Spleen (tissue), 11 donors: ENCODE results near the gene KIF3A. TPM values are rescaled to one million over a fixed set of nuclear protein-coding genes. Genes with fewer than 3 reads are reported as not detected.

Source experiments
- DNase-seq: peaks from one replicate; pipeline ENCODE4 v3.0.0-alpha.2; 2020
- H3K27ac ChIP-seq, 8 donors: fragments of 200-600 bp; sonication (generic) in 7 of 8; 1 replicate in 4 of 8; 2 replicates in 4 of 8; pipeline versions ENCODE4 v1.5.0 to v1.8.0; 2016 to 2021; ENCODE audit warnings: inconsistent platforms in 4 of 8, mild to moderate bottlenecking in 4 of 8, moderate library complexity in 1 of 8
- H3K27me3 ChIP-seq, 7 donors: fragments of 200-600 bp; sonication (generic) in 6 of 7; replicated peaks in 1 of 7; 1 replicate in 4 of 7; 2 replicates in 3 of 7; pipeline versions ENCODE4 v1.5.0 to v1.8.0; 2016 to 2021; ENCODE audit warnings: inconsistent platforms in 3 of 7, mild to moderate bottlenecking in 1 of 7
- H3K36me3 ChIP-seq, 6 donors: fragments of 200-600 bp; sonication (generic) in 5 of 6; 1 replicate in 4 of 6; 2 replicates in 2 of 6; pipeline versions ENCODE4 v1.5.0 to v1.8.0; 2016 to 2021; ENCODE audit warnings: inconsistent platforms in 2 of 6
- H3K4me1 ChIP-seq, 6 donors: fragments of 200-600 bp; sonication (generic) in 5 of 6; 1 replicate in 3 of 6; 2 replicates in 3 of 6; pipeline versions ENCODE4 v1.5.0 to v1.8.0; 2016 to 2021; ENCODE audit warnings: inconsistent platforms in 3 of 6
- H3K4me3 ChIP-seq, 8 donors: fragments of 200-600 bp; sonication (generic) in 7 of 8; 1 replicate in 4 of 8; 2 replicates in 4 of 8; pipeline versions ENCODE4 v1.5.0 to v1.8.0; 2016 to 2021; ENCODE audit warnings: inconsistent platforms in 4 of 8, mild to moderate bottlenecking in 4 of 8, moderate library complexity in 2 of 8
- H3K9me3 ChIP-seq, 8 donors: fragments of 200-600 bp; sonication (generic) in 7 of 8; 1 replicate in 4 of 8; 2 replicates in 4 of 8; pipeline versions ENCODE4 v1.5.0 to v1.8.0; 2016 to 2021; ENCODE audit warnings: inconsistent platforms in 4 of 8
- CTCF ChIP-seq, 11 experiments: fragments of 200-600 bp in 7 of 11; fragments of 450-650 bp in 4 of 11; sonication (generic) in 4 of 11; IDR thresholded peaks in 8 of 11; conservative IDR thresholded peaks in 3 of 11; 1 replicate in 7 of 11; 2 replicates in 4 of 11; pipeline versions ENCODE4 v1.4.0 to v1.8.0; 2016 to 2021; ENCODE audit warnings: antibody characterized with exemption in 11 of 11, inconsistent platforms in 4 of 11, mild to moderate bottlenecking in 1 of 11
- POLR2A ChIP-seq, 3 donors: fragments of 450-650 bp; IDR thresholded peaks; one replicate each; pipeline ENCODE4 v1.5.1; 2017; ENCODE audit warnings: antibody characterized with exemption in 3 of 3, mild to moderate bottlenecking in 1 of 3
- POLR2AphosphoS5 ChIP-seq, 3 donors: sonication (generic); formaldehyde crosslinking; IDR thresholded peaks; one replicate each; pipeline ENCODE4 v1.5.1; 2017; ENCODE audit warnings: antibody characterized with exemption in 3 of 3
- WGBS, 5 donors: extraction: QIAGEN DNeasy Blood & Tissue Kit in 3 of 5; methylation state at CpG; one replicate each; pipeline versions ENCODE4 v1.1.5 to v1.1.7; 2013 to 2018; 5-methylcytosine and 5-hydroxymethylcytosine counted together
- intact Hi-C: fragments of 100-400 bp; cut with DNase I; formaldehyde crosslinking; loops from one replicate; pipeline ENCODE4 v1.15.0; 2023; ENCODE audit warnings: low total_unique reads
- polyA plus RNA-seq, 3 donors: library from polyadenylated mRNA; stranded (reverse); fragments of 200-250 nt; gene quantifications; one replicate each; pipeline ENCODE4 v1.2.1, GENCODE V29; 2013
- total RNA-seq, 7 donors: library from RNA; depleted of rRNA in 3 of 7; stranded (reverse); fragments of >200 nt in 3 of 7; fragmentation: NEBNext Ultra II Directional in 4 of 7; extraction: Animal tissue kit (Norgen Biotek cat#: 25700) in 4 of 7; gene quantifications; one replicate each; pipeline versions ENCODE4 v1.1.0 to v1.2.1, GENCODE V29; 2016 to 2021
- donor health status: healthy with polysubstance abuse.
- donor health status: DM: no; HTN: no; CAD: no; lungs with moderate emphysema.
- donor health status: DM: no; HTN: no; CAD: no.
- donor health status: Bipolar disorder and iron deficiency.
- donor health status: healthy.
- donor health status: DM: no; HTN: no; CAD: no.
- donor health status: DM: yes; HTN: yes; CAD: no.

Gene KIF3A
- total and polyA plus RNA-seq, 10 donors = 1.3 to 10.7 (median 6.7) TPM

- WGBS, 5 donors = 88 to 95% (median 92%) methylated on average over 16 of the region's 16 CpGs
- Histone ChIP-seq H3K36me3 (no peaks in the 10 kb centered on the region), H3K4me1 (peaks cover 0 to 18% (median 6%) of the 10 kb centered on the region in 6 donors), H3K27ac (no peak overlapping the region), H3K9me3 (no peaks in the 10 kb centered on the region), H3K4me3 (no peak overlapping the region), H3K27me3 (no peaks in the 10 kb centered on the region)
- intact Hi-C loops = no loop called here
- peak; percentile 47 for DNase-seq
- no peak for TF ChIP-seq CTCF (IDR thresholded peaks at IDR 0.05 in 8 of 11, conservative IDR thresholded peaks at IDR 0.05 in 3 of 11)
- TF ChIP-seq POLR2AphosphoS5 (IDR thresholded peaks at IDR 0.05) = no peak
- no peak for TF ChIP-seq POLR2A (IDR thresholded peaks at IDR 0.05)
Measured at GRCh38 chr5:132666310-132667123, 70.8 kb downstream of the KIF3A start.

- H3K36me3 ChIP-seq = no peaks in the 10 kb centered on the region
- H3K27me3 ChIP-seq = no peaks in the 10 kb centered on the region
- H3K4me3 ChIP-seq = no peak overlapping the region
- peak; percentile 65 for DNase-seq
- H3K4me1 ChIP-seq = peaks cover 0 to 18% (median 6%) of the 10 kb centered on the region in 6 donors
- whole genome bisulfite sequencing, 5 donors = 88 to 95% (median 92%) methylated on average over 21 of the region's 21 CpGs
- intact Hi-C loops = no loop called here
- TF ChIP-seq POLR2AphosphoS5 (IDR thresholded peaks at IDR 0.05) (no peak), POLR2A (IDR thresholded peaks at IDR 0.05) (no peak), CTCF (IDR thresholded peaks at IDR 0.05 in 8 of 11, conservative IDR thresholded peaks at IDR 0.05 in 3 of 11) (no peak)
- no peak overlapping the region for H3K27ac ChIP-seq
- H3K9me3 ChIP-seq = no peaks in the 10 kb centered on the region
Measured at GRCh38 chr5:132665574-132666080, 71.7 kb downstream of the KIF3A start.

- TF ChIP-seq POLR2A (IDR thresholded peaks at IDR 0.05) (no peak), POLR2AphosphoS5 (IDR thresholded peaks at IDR 0.05) (no peak), CTCF (IDR thresholded peaks at IDR 0.05 in 8 of 11, conservative IDR thresholded peaks at IDR 0.05 in 3 of 11) (no peak)
- Histone ChIP-seq H3K4me3 (no peak overlapping the region), H3K27ac (peak overlapping the region in 1 of 8 donors; percentile 67), H3K36me3 (no peaks in the 10 kb centered on the region), H3K9me3 (no peaks in the 10 kb centered on the region), H3K4me1 (peaks cover 0 to 18% (median 6%) of the 10 kb centered on the region in 6 donors), H3K27me3 (no peaks in the 10 kb centered on the region)
- DNase-seq = peak; percentile 73
- 93 to 98% (median 96%) methylated on average over 7 to 9 of the region's 9 CpGs for WGBS, 5 donors
- intact Hi-C loops = no loop called here
Measured at GRCh38 chr5:132664696-132665209, 72.6 kb downstream of the KIF3A start.
